CD4-positive, CD25-positive, alpha-beta regulatory T cell (primary cell): Measurements from ENCODE around the gene CBFA2T2. TPM values are rescaled to one million over a fixed set of nuclear protein-coding genes. Genes with fewer than 3 reads are reported as not detected.
"Not testable (repeated sequence)": the region's sequence is repeated elsewhere in the genome, so short reads cannot be mapped to it uniquely, and the experiment has no call there.

ENCODE experiments used
- ATAC-seq, 2 donors: fragments of 150-1000 bp; cut with Tn5 transposase; one replicate each; pipeline ENCODE4 v1.10.0; 2021; ENCODE audit warnings: low read depth in 2 of 2, moderate number of reproducible peaks in 2 of 2, moderate library complexity in 1 of 2
- DNase-seq, 3 donors: peaks; one replicate each; pipeline versions ENCODE4 v3.0.0 to v3.0.0-alpha.2; 2012 to 2022; ENCODE audit warnings: mixed read lengths in 1 of 3
- H3K27ac ChIP-seq: one replicate; pipeline ENCODE4 v1.7.0; 2013; ENCODE audit warnings: mild to moderate bottlenecking, low read length; ENCODE audit not compliant: insufficient read depth, poor library complexity, severe bottlenecking
- H3K27me3 ChIP-seq: one replicate; pipeline ENCODE4 v1.7.0; 2013; ENCODE audit warnings: low read length; ENCODE audit not compliant: control insufficient read depth, insufficient read depth
- H3K36me3 ChIP-seq: one replicate; pipeline ENCODE4 v1.7.0; 2013; ENCODE audit warnings: mild to moderate bottlenecking, low read length, moderate library complexity; ENCODE audit not compliant: control insufficient read depth, insufficient read depth
- H3K4me1 ChIP-seq: 2 replicates; pipeline ENCODE4 v1.7.0; 2013; ENCODE audit warnings: mild to moderate bottlenecking, low read length; ENCODE audit not compliant: insufficient read depth, control insufficient read depth, poor library complexity, severe bottlenecking
- H3K4me3 ChIP-seq: one replicate; pipeline ENCODE4 v1.7.0; 2013; ENCODE audit warnings: low read depth, mild to moderate bottlenecking, low read length, moderate library complexity
- H3K9me3 ChIP-seq, 2 experiments: 1 replicate in 1 of 2; 2 replicates in 1 of 2; pipeline ENCODE4 v1.7.0; 2013; ENCODE audit warnings: low read length in 2 of 2, mild to moderate bottlenecking in 1 of 2, moderate library complexity in 1 of 2; ENCODE audit not compliant: control insufficient read depth in 2 of 2
- H3K27ac Mint-ChIP-seq, 3 donors: one replicate each; pipeline ENCODE4 v1.8.0; 2020 to 2022; ENCODE audit warnings: mild to moderate bottlenecking in 3 of 3, mixed read lengths in 3 of 3, moderate library complexity in 2 of 3
- H3K27me3 Mint-ChIP-seq: one replicate; pipeline ENCODE4 v1.8.0; 2022; ENCODE audit warnings: mild to moderate bottlenecking, mixed read lengths
- H3K36me3 Mint-ChIP-seq: one replicate; pipeline ENCODE4 v1.8.0; 2020; ENCODE audit warnings: mixed read lengths
- H3K4me1 Mint-ChIP-seq, 4 donors: one replicate each; pipeline ENCODE4 v1.8.0; 2020 to 2022; ENCODE audit warnings: mixed read lengths in 4 of 4, mild to moderate bottlenecking in 1 of 4
- H3K4me3 Mint-ChIP-seq, 4 donors: one replicate each; pipeline ENCODE4 v1.8.0; 2020 to 2022; ENCODE audit warnings: mild to moderate bottlenecking in 4 of 4, mixed read lengths in 4 of 4, moderate library complexity in 3 of 4
- H3K9me3 Mint-ChIP-seq, 7 donors: one replicate each; pipeline ENCODE4 v1.8.0; 2020 to 2022; ENCODE audit warnings: mixed read lengths in 7 of 7, mild to moderate bottlenecking in 3 of 7, moderate library complexity in 2 of 7
- polyA plus RNA-seq, 4 donors: library from polyadenylated mRNA; unstranded; fragments of 300-500 nt; fragmentation: Illumina TruSeq; gene quantifications; one replicate each; pipeline ENCODE4 v1.2.3, GENCODE V29; 2021
- total RNA-seq: library from RNA; stranded (reverse); gene quantifications from one replicate; pipeline ENCODE4 v1.2.3, GENCODE V29; 2022

CBFA2T2 gene
- total and polyA plus RNA-seq, 5 donors from 2014 or later = 11.8 to 31.0 (median 14.0) TPM

DNA sequence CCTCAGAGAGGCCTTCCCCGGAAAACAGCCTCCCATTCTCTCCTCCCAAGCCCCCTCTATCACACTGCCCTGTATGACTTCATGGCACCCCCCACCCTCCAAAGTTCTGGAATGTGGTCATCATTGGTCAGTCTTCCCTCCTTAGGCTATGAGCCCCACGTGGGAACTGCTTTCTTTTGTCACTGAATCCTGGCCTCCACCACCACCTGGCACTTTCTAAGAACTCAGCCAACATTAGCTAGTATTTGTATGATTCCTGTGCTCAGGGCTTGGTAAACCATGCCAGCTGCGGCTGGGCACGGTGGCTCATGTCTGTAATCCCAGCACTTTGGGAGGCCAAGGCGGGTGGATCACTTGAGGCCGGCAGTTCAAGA is 204.7 kb downstream of the CBFA2T2 start:
- Histone ChIP-seq H3K9me3 (no peaks in the 10 kb centered on the region), H3K4me3 (no peak overlapping the region), H3K4me1 (peaks cover 3% of the 10 kb centered on the region), H3K36me3 (no peaks in the 10 kb centered on the region), H3K27ac (no peak overlapping the region), H3K27me3 (no peaks in the 10 kb centered on the region)
- H3K27ac Mint-ChIP-seq = peak overlapping the region in 1 of 3 donors; percentile 82
- H3K27me3 Mint-ChIP-seq = no peaks in the 10 kb centered on the region
- peaks cover 0 to 9% (median 6%) of the 10 kb centered on the region in 4 donors for H3K4me1 Mint-ChIP-seq
- H3K9me3 Mint-ChIP-seq = no peaks in the 10 kb centered on the region
- DNase-seq (no peak), ATAC-seq (no peak)
- H3K36me3 Mint-ChIP-seq = no peaks in the 10 kb centered on the region
- H3K4me3 Mint-ChIP-seq = no peak overlapping the region

DNA sequence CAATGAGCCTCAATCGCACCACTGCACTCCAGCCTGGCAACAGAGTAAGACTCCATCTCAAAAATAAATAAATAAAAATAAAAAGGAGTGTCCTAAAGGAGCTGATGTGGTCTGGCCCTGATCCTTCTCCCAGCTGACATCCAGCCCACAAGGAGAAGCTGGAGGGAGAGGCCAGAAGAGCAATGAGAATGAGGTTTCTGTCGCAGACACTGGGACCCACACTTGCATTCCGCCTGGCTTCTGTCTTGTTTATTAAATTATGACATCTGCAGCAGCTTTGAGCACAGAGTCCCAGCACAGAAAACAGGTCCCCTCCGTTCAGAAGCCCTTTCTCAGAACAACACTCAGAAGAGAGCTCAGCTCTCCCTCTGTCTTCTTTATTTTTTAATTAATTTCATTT is 206.6 kb downstream of the CBFA2T2 start:
- no peak for DNase-seq
- no peak overlapping the region for H3K4me3 Mint-ChIP-seq
- H3K9me3 Mint-ChIP-seq = no peaks in the 10 kb centered on the region
- no peak for ATAC-seq
- no peak overlapping the region for H3K4me3 ChIP-seq
- no peaks in the 10 kb centered on the region for H3K27me3 Mint-ChIP-seq
- no peaks in the 10 kb centered on the region for H3K9me3 ChIP-seq
- H3K27ac ChIP-seq = no peak overlapping the region
- H3K27me3 ChIP-seq = no peaks in the 10 kb centered on the region
- H3K4me1 Mint-ChIP-seq = peaks cover 0 to 3% (median 0%) of the 10 kb centered on the region in 4 donors
- H3K4me1 ChIP-seq = no peaks in the 10 kb centered on the region
- no peaks in the 10 kb centered on the region for H3K36me3 ChIP-seq
- H3K27ac Mint-ChIP-seq = no peak overlapping the region
- H3K36me3 Mint-ChIP-seq = no peaks in the 10 kb centered on the region

DNA sequence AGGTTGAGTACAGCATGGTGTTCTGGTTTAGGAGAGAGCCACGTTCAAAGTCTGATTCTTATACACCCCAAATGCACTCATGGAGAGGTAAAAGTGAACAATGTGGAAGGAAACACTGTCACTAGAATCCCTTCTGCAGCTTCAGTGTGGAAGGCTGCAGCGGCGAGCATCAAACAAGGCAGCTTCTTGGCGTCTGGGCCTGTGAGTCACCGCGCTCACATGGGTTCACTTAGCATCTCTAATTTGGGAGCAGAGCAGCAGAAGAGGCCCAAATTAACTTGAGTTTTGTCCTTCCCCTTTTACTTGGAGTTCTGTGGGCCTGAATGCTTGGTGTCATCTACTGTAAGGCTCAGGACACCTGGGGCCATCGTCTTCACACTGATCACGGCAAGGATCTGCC is 207.2 kb downstream of the CBFA2T2 start:
- no peak overlapping the region for H3K4me3 Mint-ChIP-seq
- no peak overlapping the region for H3K27ac ChIP-seq
- H3K4me1 Mint-ChIP-seq = peaks cover 0 to 3% (median 0%) of the 10 kb centered on the region in 4 donors
- H3K9me3 Mint-ChIP-seq = peaks cover 0 to 2% (median 0%) of the 10 kb centered on the region in 7 donors
- no peaks in the 10 kb centered on the region for H3K27me3 ChIP-seq
- ATAC-seq (no peak), DNase-seq (no peak)
- H3K36me3 Mint-ChIP-seq = no peaks in the 10 kb centered on the region
- no peaks in the 10 kb centered on the region for H3K9me3 ChIP-seq
- no peak overlapping the region for H3K4me3 ChIP-seq
- H3K36me3 ChIP-seq = no peaks in the 10 kb centered on the region
- no peaks in the 10 kb centered on the region for H3K27me3 Mint-ChIP-seq
- no peak overlapping the region for H3K27ac Mint-ChIP-seq
- no peaks in the 10 kb centered on the region for H3K4me1 ChIP-seq

DNA sequence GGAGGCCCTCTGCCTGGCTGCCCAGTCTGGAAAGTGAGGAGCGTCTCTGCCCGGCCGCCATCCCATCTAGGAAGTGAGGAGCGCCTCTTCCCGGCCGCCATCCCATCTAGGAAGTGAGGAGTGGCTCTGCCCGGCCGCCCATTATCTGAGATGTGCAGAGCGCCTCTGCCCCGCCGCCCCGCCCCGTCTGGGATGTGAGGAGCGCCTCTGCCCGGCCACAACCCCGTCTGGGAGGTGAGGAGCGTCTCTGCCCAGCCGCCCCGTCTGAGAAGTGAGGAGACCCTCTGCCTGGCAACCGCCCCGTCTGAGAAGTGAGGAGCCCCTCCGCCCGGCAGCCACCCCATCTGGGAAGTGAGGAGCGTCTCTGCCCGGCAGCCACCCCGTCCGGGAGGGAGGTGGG is 209.1 kb downstream of the CBFA2T2 start:
- H3K9me3 ChIP-seq, H3K27ac Mint-ChIP-seq, DNase-seq, H3K4me3 Mint-ChIP-seq, H3K27me3 Mint-ChIP-seq, H3K9me3 Mint-ChIP-seq, H3K4me3 ChIP-seq, H3K27ac ChIP-seq, H3K4me1 Mint-ChIP-seq, H3K27me3 ChIP-seq, ATAC-seq, H3K36me3 ChIP-seq, H3K4me1 ChIP-seq, H3K36me3 Mint-ChIP-seq: not testable (repeated sequence)

Other genes starting within 250 kb of the CBFA2T2 start
- gene BPIFB1, start 206.9 kb upstream of the CBFA2T2 start, total RNA-seq = not detected
- gene BPIFB1, start 206.9 kb upstream of the CBFA2T2 start, polyA plus RNA-seq = not detected
- 48.0 TPM for gene CDK5RAP1, start 88.6 kb upstream of the CBFA2T2 start, total RNA-seq
- 10 to 100 TPM; 31.4 to 37.6 (median 34.6) TPM for gene CDK5RAP1, start 88.6 kb upstream of the CBFA2T2 start, polyA plus RNA-seq
- gene SNTA1, start 46.3 kb upstream of the CBFA2T2 start, total RNA-seq = 6.2 TPM
- 1 to 10 TPM; 3.8 to 8.0 (median 4.9) TPM for gene SNTA1, start 46.3 kb upstream of the CBFA2T2 start, polyA plus RNA-seq
- not detected for gene C20orf144, start 172.2 kb downstream of the CBFA2T2 start, total RNA-seq
- under 1 TPM in 1 of 4 donors, not detected in 3; 0.41 TPM for gene C20orf144, start 172.2 kb downstream of the CBFA2T2 start, polyA plus RNA-seq
- gene ACTL10, start 176.8 kb downstream of the CBFA2T2 start, total RNA-seq = 2.0 TPM
- gene ACTL10, start 176.8 kb downstream of the CBFA2T2 start, polyA plus RNA-seq = 10 to 100 TPM in 1 of 4 donors, 1 to 10 TPM in 3; 7.1 to 11.6 (median 8.6) TPM
- gene NECAB3, start 184.3 kb downstream of the CBFA2T2 start, total RNA-seq = 15.6 TPM
- gene NECAB3, start 184.3 kb downstream of the CBFA2T2 start, polyA plus RNA-seq = 1 to 10 TPM; 3.0 to 6.3 (median 3.6) TPM
- 3.1 TPM for gene E2F1, start 196.3 kb downstream of the CBFA2T2 start, total RNA-seq
- gene E2F1, start 196.3 kb downstream of the CBFA2T2 start, polyA plus RNA-seq = 1 to 10 TPM in 1 of 4 donors, under 1 TPM in 3; 0.48 to 2.4 (median 0.85) TPM
- gene PXMP4, start 230.2 kb downstream of the CBFA2T2 start, total RNA-seq = 5.3 TPM
- gene PXMP4, start 230.2 kb downstream of the CBFA2T2 start, polyA plus RNA-seq = 10 to 100 TPM; 10.7 to 14.5 (median 11.8) TPM
- 4.6 TPM for gene ZNF341, start 241.9 kb downstream of the CBFA2T2 start, total RNA-seq
- gene ZNF341, start 241.9 kb downstream of the CBFA2T2 start, polyA plus RNA-seq = 1 to 10 TPM in 3 of 4 donors, under 1 TPM in 1; 0.89 to 2.0 (median 1.2) TPM